HepG2 (cell line): ENCODE measurements around the gene MAT2A. TPM values are rescaled to one million over a fixed set of nuclear protein-coding genes. Genes with fewer than 3 reads are reported as not detected.

Source experiments
- AKAP8 ChIP-seq: sonication (generic); formaldehyde crosslinking; IDR thresholded peaks from 2 replicates; pipeline ENCODE4 v1.5.1; 2020; ENCODE audit warnings: mild to moderate bottlenecking, missing genetic modification reagents
- CC2D1A ChIP-seq: sonication (generic); formaldehyde crosslinking; IDR thresholded peaks from 2 replicates; pipeline ENCODE4 v1.8.1; 2023; ENCODE audit warnings: mild to moderate bottlenecking, missing genetic modification reagents
- CEBPB ChIP-seq: IDR thresholded peaks from 2 replicates; pipeline ENCODE4 v1.6.1; 2011; ENCODE audit warnings: low read depth, low read length, improper control_type of control experiment, borderline replicate concordance
- CSRNP2 ChIP-seq: sonication (generic); formaldehyde crosslinking; conservative IDR thresholded peaks from 2 replicates; pipeline ENCODE4 v1.8.0; 2022; ENCODE audit warnings: low read depth, missing genetic modification reagents
- EEA1 ChIP-seq: sonication (generic); formaldehyde crosslinking; IDR thresholded peaks from 2 replicates; pipeline ENCODE4 v1.5.1; 2020; ENCODE audit warnings: mild to moderate bottlenecking, missing genetic modification reagents, borderline replicate concordance
- HNRNPLL ChIP-seq: fragments of 200-400 bp; formaldehyde crosslinking; IDR thresholded peaks from 2 replicates; pipeline ENCODE4 v1.6.1; 2017; ENCODE audit warnings: mild to moderate bottlenecking, low read depth, low read length; ENCODE audit not compliant: poor library complexity, severe bottlenecking
- MAFK ChIP-seq, 2 experiments: IDR thresholded peaks in 1 of 2; conservative IDR thresholded peaks in 1 of 2; 2 replicates each; pipeline ENCODE4 v1.6.1; 2011; ENCODE audit warnings: improper control_type of control experiment in 2 of 2, low read length in 2 of 2
- NFKBIZ ChIP-seq: IDR thresholded peaks from 2 replicates; pipeline ENCODE4 v1.6.1; 2018; ENCODE audit warnings: missing genetic modification reagents, missing compliant biosample characterization
- PRPF4 ChIP-seq: fragments of 200-400 bp; formaldehyde crosslinking; IDR thresholded peaks from 2 replicates; pipeline ENCODE4 v1.6.1; 2016; ENCODE audit warnings: low read length, low read depth; ENCODE audit not compliant: poor library complexity, severe bottlenecking
- SAFB2 ChIP-seq: sonication (generic); formaldehyde crosslinking; IDR thresholded peaks from 2 replicates; pipeline ENCODE4 v1.5.1; 2020; ENCODE audit warnings: missing genetic modification reagents, low read depth, mild to moderate bottlenecking, borderline replicate concordance
- SMAD3 ChIP-seq: sonication (generic); formaldehyde crosslinking; IDR thresholded peaks from 2 replicates; pipeline ENCODE4 v1.4.0; 2020; ENCODE audit warnings: missing genetic modification reagents
- STAT6 ChIP-seq: sonication (generic); formaldehyde crosslinking; IDR thresholded peaks from 2 replicates; pipeline ENCODE4 v1.4.0; 2020; ENCODE audit warnings: missing genetic modification reagents, mild to moderate bottlenecking, borderline replicate concordance
- ZFP1 ChIP-seq: IDR thresholded peaks from 2 replicates; pipeline ENCODE4 v1.6.1; 2016
- ZNF10 ChIP-seq: sonication (generic); formaldehyde crosslinking; IDR thresholded peaks from 2 replicates; pipeline ENCODE4 v1.4.0; 2020; ENCODE audit warnings: mild to moderate bottlenecking, low read depth, missing genetic modification reagents, borderline replicate concordance
- ZNF503 ChIP-seq: sonication (generic); formaldehyde crosslinking; IDR thresholded peaks from 2 replicates; pipeline ENCODE4 v1.4.0; 2020; ENCODE audit warnings: missing genetic modification reagents
- ZNF550 ChIP-seq: sonication (generic); formaldehyde crosslinking; IDR thresholded peaks from 2 replicates; pipeline ENCODE4 v1.4.0; 2020; ENCODE audit warnings: mild to moderate bottlenecking, missing genetic modification reagents, borderline replicate concordance
- ZNF567 ChIP-seq: sonication (generic); formaldehyde crosslinking; IDR thresholded peaks from 2 replicates; pipeline ENCODE4 v1.8.1; 2023; ENCODE audit warnings: mild to moderate bottlenecking, missing genetic modification reagents, borderline replicate concordance
- ZNF761 ChIP-seq: sonication (generic); formaldehyde crosslinking; conservative IDR thresholded peaks from 2 replicates; pipeline ENCODE4 v1.4.0; 2020; ENCODE audit warnings: mild to moderate bottlenecking, missing genetic modification reagents
- ZNF776 ChIP-seq: sonication (generic); formaldehyde crosslinking; IDR thresholded peaks from 2 replicates; pipeline ENCODE4 v1.4.0; 2020; ENCODE audit warnings: mild to moderate bottlenecking, missing genetic modification reagents
- polyA plus RNA-seq, 8 experiments: library from polyadenylated mRNA; depleted of rRNA in 3 of 8; stranded (reverse) in 7 of 8; unstranded in 1 of 8; fragments of >200 nt; fragmentation: Illumina TruSeq in 4 of 8; extraction: Trizol in 4 of 8; gene quantifications; 2 replicates each; pipeline versions ENCODE4 v1.2.1 to v1.2.3, GENCODE V29; 2011 to 2016; ENCODE audit warnings: low read depth in 4 of 8, missing spikeins in 1 of 8, mixed read lengths in 1 of 8; ENCODE audit not compliant: insufficient read depth in 1 of 8
- total RNA-seq, 5 experiments: library from RNA; depleted of rRNA; stranded (reverse); fragments of >200 nt; fragmentation: Illumina TruSeq; extraction: Trizol; gene quantifications; 2 replicates each; pipeline ENCODE4 v1.2.3, GENCODE V29; 2016; ENCODE audit warnings: low read depth in 1 of 5
- TF ChIP-seq, protein P1 (sequence below): fragments of 450-650 bp; IDR thresholded peaks from 2 replicates; pipeline ENCODE4 v1.6.1; 2017

Gene MAT2A
- total and polyA plus RNA-seq, 2 of the 13 experiments (the other 11 are each of a cell fraction or from before 2014, with no cell fraction given) = 155 to 331 TPM

GRCh38 chr2:85584857-85585780 lies 46.2 kb downstream of the MAT2A start (continued):
- no peak for TF ChIP-seq CSRNP2
- TF ChIP-seq ZFP1 (CRISPR knock-in tag) = peak; percentile 76; the same call in 1 of the 2 replicates
- no peak for TF ChIP-seq ZNF776
- peak; percentile 22; the same call in 1 of the 2 replicates for TF ChIP-seq ZNF567
- TF ChIP-seq PRPF4 = no peak
- TF ChIP-seq ZNF503 (CRISPR knock-in tag) = no peak; the same call in 1 of the 2 replicates
- TF ChIP-seq CEBPB = peak; percentile 42; the same call in 1 of the 2 replicates
- no peak for TF ChIP-seq ZNF550 (CRISPR knock-in tag)
- 0 out of 2 replicates have a peak, but pooled peaks have one; percentile 28 for TF ChIP-seq ZNF761 (CRISPR knock-in tag)
- TF ChIP-seq AKAP8 (CRISPR knock-in tag) = peak; percentile 43
- peak; percentile 63; the same call in 1 of the 2 replicates for TF ChIP-seq SAFB2 (CRISPR knock-in tag)
- TF ChIP-seq, protein P1, sequence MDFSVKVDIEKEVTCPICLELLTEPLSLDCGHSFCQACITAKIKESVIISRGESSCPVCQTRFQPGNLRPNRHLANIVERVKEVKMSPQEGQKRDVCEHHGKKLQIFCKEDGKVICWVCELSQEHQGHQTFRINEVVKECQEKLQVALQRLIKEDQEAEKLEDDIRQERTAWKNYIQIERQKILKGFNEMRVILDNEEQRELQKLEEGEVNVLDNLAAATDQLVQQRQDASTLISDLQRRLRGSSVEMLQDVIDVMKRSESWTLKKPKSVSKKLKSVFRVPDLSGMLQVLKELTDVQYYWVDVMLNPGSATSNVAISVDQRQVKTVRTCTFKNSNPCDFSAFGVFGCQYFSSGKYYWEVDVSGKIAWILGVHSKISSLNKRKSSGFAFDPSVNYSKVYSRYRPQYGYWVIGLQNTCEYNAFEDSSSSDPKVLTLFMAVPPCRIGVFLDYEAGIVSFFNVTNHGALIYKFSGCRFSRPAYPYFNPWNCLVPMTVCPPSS = no peak
- no peak for TF ChIP-seq STAT6 (CRISPR knock-in tag)
- TF ChIP-seq MAFK (conservative IDR thresholded peaks at IDR 0.05 in 1 of 2, IDR thresholded peaks at IDR 0.05 in 1 of 2; ENCODE audit: low read length in 2 of 2) = no peak
- TF ChIP-seq ZNF10 (CRISPR knock-in tag) = no peak
- TF ChIP-seq HNRNPLL = no peak
- no peak; the same call in 1 of the 2 replicates for TF ChIP-seq EEA1 (CRISPR knock-in tag)
- peak; percentile 61; the same call in 1 of the 2 replicates for TF ChIP-seq SMAD3
- TF ChIP-seq NFKBIZ = peak; percentile 61; the same call in 1 of the 2 replicates
- peak; percentile 97 for TF ChIP-seq CC2D1A (CRISPR knock-in tag)
